Measurements from ENCODE around the gene MYO16.

The MYO16 gene

DNA sequence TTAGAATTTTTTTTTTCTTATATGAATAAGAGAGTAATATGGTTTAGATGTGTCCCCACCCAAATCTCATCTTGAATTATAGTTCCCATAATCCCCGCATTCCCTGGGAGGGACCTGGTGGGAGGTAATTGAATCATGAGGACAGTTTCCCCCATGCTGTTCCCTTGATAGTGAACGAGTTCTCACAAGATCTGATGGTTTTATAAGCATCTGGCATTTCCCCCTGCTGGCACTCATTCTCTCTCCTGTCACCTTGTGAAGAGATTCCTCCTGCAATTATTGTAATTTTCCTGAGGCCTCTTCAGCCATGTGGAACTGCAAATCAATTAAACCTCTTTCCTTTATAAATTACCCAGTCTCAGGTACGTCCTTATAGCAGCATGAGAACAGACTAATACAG, 205.7 kb downstream of the MYO16 start:
- Histone ChIP-seq H3K9me3 (ENCODE audit: control insufficient read depth, insufficient read depth, low read length) (no peaks in the 10 kb centered on the region), H3K79me2 (ENCODE audit: control insufficient read depth, low read length) (no peaks in the 10 kb centered on the region), H3K9me2 (replicated peaks; ENCODE audit: control insufficient read depth, low read length) (no peaks in the 10 kb centered on the region), H3K36me3 (ENCODE audit: control insufficient read depth, low read length) (no peaks in the 10 kb centered on the region), H3K27me3 (ENCODE audit: control insufficient read depth, low read length) (no peaks in the 10 kb centered on the region), H3K27ac (ENCODE audit: low read depth, low read length) (no peak overlapping the region), H3K4me3 (ENCODE audit: low read length) (no peak overlapping the region), H4K20me1 (ENCODE audit: control insufficient read depth, insufficient read depth, low read depth, low read length) (no peaks in the 10 kb centered on the region), H3F3A (ENCODE audit: control insufficient read depth, insufficient read depth) (no peaks in the 10 kb centered on the region), H3K4me2 (ENCODE audit: low read length) (no peak overlapping the region), H3K4me1 (ENCODE audit: control insufficient read depth, low read length) (no peaks in the 10 kb centered on the region)
- TF ChIP-seq CTCF (IDR thresholded peaks at IDR 0.05; ENCODE audit: low read depth, low read length, poor library complexity, severe bottlenecking) (no peak), EZH2phosphoT487 (IDR thresholded peaks at IDR 0.05; ENCODE audit: borderline replicate concordance, low read length) (no peak)

GRCh38 chr13:108850691-108851090, 221.3 kb downstream of the MYO16 start:
- Histone ChIP-seq H3K9me2 (replicated peaks; ENCODE audit: control insufficient read depth, low read length) (no peaks in the 10 kb centered on the region), H3K36me3 (ENCODE audit: control insufficient read depth, low read length) (no peaks in the 10 kb centered on the region), H3K27me3 (ENCODE audit: control insufficient read depth, low read length) (no peaks in the 10 kb centered on the region), H3K4me2 (ENCODE audit: low read length) (no peak overlapping the region), H3K9me3 (ENCODE audit: control insufficient read depth, insufficient read depth, low read length) (no peaks in the 10 kb centered on the region), H3K4me1 (ENCODE audit: control insufficient read depth, low read length) (no peaks in the 10 kb centered on the region), H3K79me2 (ENCODE audit: control insufficient read depth, low read length) (no peaks in the 10 kb centered on the region), H3F3A (ENCODE audit: control insufficient read depth, insufficient read depth) (no peaks in the 10 kb centered on the region), H4K20me1 (ENCODE audit: control insufficient read depth, insufficient read depth, low read depth, low read length) (no peaks in the 10 kb centered on the region), H3K27ac (ENCODE audit: low read depth, low read length) (no peak overlapping the region), H3K4me3 (ENCODE audit: low read length) (no peak overlapping the region)
- TF ChIP-seq EZH2phosphoT487 (IDR thresholded peaks at IDR 0.05; ENCODE audit: borderline replicate concordance, low read length) (no peak), CTCF (IDR thresholded peaks at IDR 0.05; ENCODE audit: low read depth, low read length, poor library complexity, severe bottlenecking) (no peak)

- Histone ChIP-seq H3K27ac (ENCODE audit: low read depth, low read length) (no peak overlapping the region), H3K36me3 (ENCODE audit: control insufficient read depth, low read length) (no peaks in the 10 kb centered on the region), H3K4me2 (ENCODE audit: low read length) (no peak overlapping the region), H3F3A (ENCODE audit: control insufficient read depth, insufficient read depth) (no peaks in the 10 kb centered on the region), H4K20me1 (ENCODE audit: control insufficient read depth, insufficient read depth, low read depth, low read length) (no peaks in the 10 kb centered on the region), H3K79me2 (ENCODE audit: control insufficient read depth, low read length) (no peaks in the 10 kb centered on the region), H3K4me1 (ENCODE audit: control insufficient read depth, low read length) (no peaks in the 10 kb centered on the region), H3K9me3 (ENCODE audit: control insufficient read depth, insufficient read depth, low read length) (no peaks in the 10 kb centered on the region), H3K27me3 (ENCODE audit: control insufficient read depth, low read length) (no peaks in the 10 kb centered on the region), H3K4me3 (ENCODE audit: low read length) (no peak overlapping the region), H3K9me2 (replicated peaks; ENCODE audit: control insufficient read depth, low read length) (no peaks in the 10 kb centered on the region)
- TF ChIP-seq EZH2phosphoT487 (IDR thresholded peaks at IDR 0.05; ENCODE audit: borderline replicate concordance, low read length) (no peak), CTCF (IDR thresholded peaks at IDR 0.05; ENCODE audit: low read depth, low read length, poor library complexity, severe bottlenecking) (no peak)
Observed at GRCh38 chr13:108851660-108852059, 222.2 kb downstream of the MYO16 start.

DNA sequence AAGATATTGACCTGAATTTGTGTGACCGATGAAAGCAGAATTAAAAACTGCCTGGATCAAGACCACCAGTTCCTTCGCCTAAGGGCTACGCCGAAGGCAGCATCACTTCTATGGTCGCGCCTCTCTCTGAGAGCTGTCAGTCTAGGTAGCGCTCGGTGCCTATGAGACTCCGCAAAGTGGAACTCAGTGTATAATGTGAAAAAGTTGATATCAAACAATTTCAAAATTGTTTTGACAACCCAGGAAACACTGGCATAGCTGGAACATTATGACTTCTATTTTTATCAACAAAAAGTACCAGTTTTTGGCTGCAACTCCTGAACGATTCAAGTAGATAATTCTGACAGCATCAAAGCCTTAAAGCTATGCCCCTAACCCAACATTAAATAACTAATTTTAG, 223.6 kb downstream of the MYO16 start:
- Histone ChIP-seq H3F3A (ENCODE audit: control insufficient read depth, insufficient read depth) (no peaks in the 10 kb centered on the region), H4K20me1 (ENCODE audit: control insufficient read depth, insufficient read depth, low read depth, low read length) (no peaks in the 10 kb centered on the region), H3K9me3 (ENCODE audit: control insufficient read depth, insufficient read depth, low read length) (no peaks in the 10 kb centered on the region), H3K4me2 (ENCODE audit: low read length) (no peak overlapping the region), H3K79me2 (ENCODE audit: control insufficient read depth, low read length) (no peaks in the 10 kb centered on the region), H3K9me2 (replicated peaks; ENCODE audit: control insufficient read depth, low read length) (no peaks in the 10 kb centered on the region), H3K36me3 (ENCODE audit: control insufficient read depth, low read length) (no peaks in the 10 kb centered on the region), H3K4me3 (ENCODE audit: low read length) (no peak overlapping the region), H3K27me3 (ENCODE audit: control insufficient read depth, low read length) (no peaks in the 10 kb centered on the region), H3K4me1 (ENCODE audit: control insufficient read depth, low read length) (no peaks in the 10 kb centered on the region), H3K27ac (ENCODE audit: low read depth, low read length) (no peak overlapping the region)
- TF ChIP-seq CTCF (IDR thresholded peaks at IDR 0.05; ENCODE audit: low read depth, low read length, poor library complexity, severe bottlenecking) (no peak), EZH2phosphoT487 (IDR thresholded peaks at IDR 0.05; ENCODE audit: borderline replicate concordance, low read length) (no peak)
